ENCODE measurements around the gene RALGDS.

- TF ChIP-seq, protein P1, sequence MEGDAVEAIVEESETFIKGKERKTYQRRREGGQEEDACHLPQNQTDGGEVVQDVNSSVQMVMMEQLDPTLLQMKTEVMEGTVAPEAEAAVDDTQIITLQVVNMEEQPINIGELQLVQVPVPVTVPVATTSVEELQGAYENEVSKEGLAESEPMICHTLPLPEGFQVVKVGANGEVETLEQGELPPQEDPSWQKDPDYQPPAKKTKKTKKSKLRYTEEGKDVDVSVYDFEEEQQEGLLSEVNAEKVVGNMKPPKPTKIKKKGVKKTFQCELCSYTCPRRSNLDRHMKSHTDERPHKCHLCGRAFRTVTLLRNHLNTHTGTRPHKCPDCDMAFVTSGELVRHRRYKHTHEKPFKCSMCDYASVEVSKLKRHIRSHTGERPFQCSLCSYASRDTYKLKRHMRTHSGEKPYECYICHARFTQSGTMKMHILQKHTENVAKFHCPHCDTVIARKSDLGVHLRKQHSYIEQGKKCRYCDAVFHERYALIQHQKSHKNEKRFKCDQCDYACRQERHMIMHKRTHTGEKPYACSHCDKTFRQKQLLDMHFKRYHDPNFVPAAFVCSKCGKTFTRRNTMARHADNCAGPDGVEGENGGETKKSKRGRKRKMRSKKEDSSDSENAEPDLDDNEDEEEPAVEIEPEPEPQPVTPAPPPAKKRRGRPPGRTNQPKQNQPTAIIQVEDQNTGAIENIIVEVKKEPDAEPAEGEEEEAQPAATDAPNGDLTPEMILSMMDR (IDR thresholded peaks at IDR 0.05) = no peak
- no peak for TF ChIP-seq POLR2A (IDR thresholded peaks at IDR 0.05)
These were observed 1.1 kb downstream of the RALGDS start for GRCh38 chr9:133119846-133120500.

All from gastroesophageal sphincter (tissue), 3 donors.